Measurements from ENCODE around the gene POLR2L. TPM values are rescaled to one million over a fixed set of nuclear protein-coding genes. Genes with fewer than 3 reads are reported as not detected.
A peak's percentile ranks its signal among the peaks of the same experiment; 100 is the strongest.

POLR2L gene
- total RNA-seq, 1 experiment from 2014 or later, result 118 TPM

GRCh38 chr11:798093-798713 lies 44.1 kb downstream of the POLR2L start, which contains the start of gene SLC25A22:
Gene SLC25A22 (minus strand): TSS chr11:798281. CDS start chr11:795006, 3,275 bp downstream.
- intact Hi-C loops (cut with micrococcal nuclease), result loop anchor here (5.0 kb wide), 1 partner anchor 36 kb away; no protein-coding TSS in a partner anchor
- DNase-seq (ENCODE audit: unreplicated experiment), result peak; percentile 74
- CTCF ChIA-PET, result interaction anchor here (0.6 to 1.3 kb wide), 5 partner anchors 16 to 190 kb away, joined by 3 to 4 read pairs (median 3); no protein-coding TSS in a partner anchor

GRCh38 chr11:797296-798092 lies 44.8 kb downstream of the POLR2L start:
- BruUV-seq (replicated peaks), result no TSS peak
- Mint-ChIP-seq H3K27me3 (ENCODE audit: insufficient read depth, unreplicated experiment) (no peaks in the 10 kb centered on the region), H3K36me3 (ENCODE audit: insufficient read depth, unreplicated experiment) (peaks cover 28% of the 10 kb centered on the region), H3K9me3 (ENCODE audit: unreplicated experiment) (no peaks in the 10 kb centered on the region), H3K4me1 (ENCODE audit: insufficient read depth, unreplicated experiment) (no peaks in the 10 kb centered on the region), H3K4me3 (ENCODE audit: unreplicated experiment) (peak overlapping the region; percentile 84), H3K27ac (ENCODE audit: low read depth, unreplicated experiment) (peak overlapping the region; percentile 94)
- DNase-seq (ENCODE audit: unreplicated experiment), result peak; percentile 64
- TF ChIP-seq CTCF (IDR thresholded peaks at IDR 0.05; ENCODE audit: unreplicated experiment), result no peak
- ChIA-PET CTCF (interaction anchor here (0.6 to 1.3 kb wide), 4 partner anchors 21 to 190 kb away, joined by 3 to 4 read pairs (median 3); partner anchors contain the start of gene TALDO1), POLR2A (interaction anchor here (0.6 to 3.8 kb wide), 18 partner anchors 8 to 1295 kb away, joined by 3 to 41 read pairs (median 6); partner anchors contain the start of genes GATD1, PNPLA2, RPLP2 and TALDO1)
- intact Hi-C loops (cut with micrococcal nuclease), result loop anchor here (2.0 to 5.0 kb wide), 2 partner anchors 35 to 135 kb away; no protein-coding TSS in a partner anchor

More at GRCh38 chr11:798093-798713, 44.1 kb downstream of the POLR2L start, which contains the start of gene SLC25A22:
- TF ChIP-seq CTCF (IDR thresholded peaks at IDR 0.05; ENCODE audit: unreplicated experiment), result peak; percentile 88
- peak within 1 kb of the TSS; percentile 94 for H3K27ac Mint-ChIP-seq (ENCODE audit: low read depth, unreplicated experiment)
- no peaks in the 10 kb centered on the region for H3K4me1 Mint-ChIP-seq (ENCODE audit: insufficient read depth, unreplicated experiment)
- H3K9me3 Mint-ChIP-seq (ENCODE audit: unreplicated experiment), result no peaks in the 10 kb centered on the region
- H3K27me3 Mint-ChIP-seq (ENCODE audit: insufficient read depth, unreplicated experiment), result no peaks in the 10 kb centered on the region
- peak within 1 kb of the TSS; percentile 84 for H3K4me3 Mint-ChIP-seq (ENCODE audit: unreplicated experiment)
- POLR2A ChIA-PET, result interaction anchor here (0.8 to 3.8 kb wide), 5 partner anchors 9 to 22 kb away, joined by 3 to 41 read pairs (median 23); partner anchors contain the start of genes GATD1, PNPLA2 and RPLP2
- peaks cover 25% of the 10 kb centered on the region for H3K36me3 Mint-ChIP-seq (ENCODE audit: insufficient read depth, unreplicated experiment)
- BruUV-seq (replicated peaks), result no TSS peak

- Mint-ChIP-seq H3K27me3 (ENCODE audit: insufficient read depth, unreplicated experiment) (no peaks in the 10 kb centered on the region), H3K27ac (ENCODE audit: low read depth, unreplicated experiment) (peak overlapping the region; percentile 94), H3K4me3 (ENCODE audit: unreplicated experiment) (peak overlapping the region; percentile 84), H3K9me3 (ENCODE audit: unreplicated experiment) (no peaks in the 10 kb centered on the region), H3K36me3 (ENCODE audit: insufficient read depth, unreplicated experiment) (peaks cover 28% of the 10 kb centered on the region), H3K4me1 (ENCODE audit: insufficient read depth, unreplicated experiment) (no peaks in the 10 kb centered on the region)
- TF ChIP-seq CTCF (IDR thresholded peaks at IDR 0.05; ENCODE audit: unreplicated experiment), result no peak
- intact Hi-C loops (cut with micrococcal nuclease), result loop anchor here (2.0 to 5.0 kb wide), 2 partner anchors 34 to 134 kb away; no protein-coding TSS in a partner anchor
- no TSS peak for BruUV-seq (replicated peaks)
- DNase-seq (ENCODE audit: unreplicated experiment), result no peak
- ChIA-PET POLR2A (interaction anchor here (0.6 to 3.8 kb wide), 22 partner anchors 7 to 1296 kb away, joined by 3 to 41 read pairs (median 6); partner anchors contain the start of genes CD151, GATD1, PNPLA2 and RPLP2), CTCF (interaction anchor here (0.5 to 1.8 kb wide), 4 partner anchors 13 to 254 kb away, joined by 3 to 4 read pairs (median 3); partner anchors contain the start of gene TALDO1)
Measured at GRCh38 chr11:796565-797295, 45.6 kb downstream of the POLR2L start.

All from MCF 10A (cell line).